GM21619 (cell line): ENCODE results near the gene FRAS1.
"Not testable (repeated sequence)": the region's sequence is repeated elsewhere in the genome, so short reads cannot be mapped to it uniquely, and the experiment has no call there.

Source experiments
- ATAC-seq: cut with Tn5 transposase; IDR thresholded peaks from one replicate; pipeline ENCODE4 v1.9.1; 2021; ENCODE audit not compliant: unreplicated experiment

The FRAS1 gene

DNA sequence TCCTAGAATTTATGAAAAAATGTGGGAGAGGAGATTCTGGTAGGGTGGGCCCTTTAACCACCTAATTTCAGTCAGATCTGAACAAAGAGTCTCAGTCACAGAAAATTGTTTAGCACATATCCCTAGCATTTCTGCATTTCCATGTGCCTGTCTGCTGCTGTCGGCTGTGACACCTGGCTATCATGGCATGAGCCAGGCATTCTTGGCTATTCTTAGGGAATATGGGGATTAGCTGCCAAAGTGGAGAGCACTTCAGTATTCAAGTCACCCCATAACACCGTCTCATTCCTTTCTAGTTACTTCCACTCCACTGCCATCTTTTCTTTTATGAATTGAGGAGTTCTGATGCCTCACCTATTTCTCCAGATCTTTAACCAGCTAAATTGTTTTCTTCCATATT is 211.5 kb downstream of the FRAS1 start:
- no peak for ATAC-seq

DNA sequence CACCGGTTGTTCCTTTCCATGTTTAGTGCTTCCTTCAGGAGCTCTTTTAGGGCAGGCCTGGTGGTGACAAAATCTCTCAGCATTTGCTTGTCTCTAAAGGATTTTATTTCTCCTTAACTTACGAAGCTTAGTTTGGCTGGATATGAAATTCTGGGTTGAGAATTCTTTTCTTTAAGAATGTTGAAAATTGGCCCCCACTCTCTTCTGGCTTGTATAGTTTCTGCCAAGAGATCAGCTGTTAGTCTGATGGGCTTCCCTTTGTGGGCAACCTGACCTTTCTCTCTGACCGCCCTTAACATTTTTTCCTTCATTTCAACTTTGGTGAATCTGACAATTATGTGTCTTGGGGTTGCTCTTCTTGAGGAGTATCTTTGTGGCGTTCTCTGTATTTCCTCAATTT is 218.3 kb downstream of the FRAS1 start:
- not testable (repeated sequence) for ATAC-seq

DNA sequence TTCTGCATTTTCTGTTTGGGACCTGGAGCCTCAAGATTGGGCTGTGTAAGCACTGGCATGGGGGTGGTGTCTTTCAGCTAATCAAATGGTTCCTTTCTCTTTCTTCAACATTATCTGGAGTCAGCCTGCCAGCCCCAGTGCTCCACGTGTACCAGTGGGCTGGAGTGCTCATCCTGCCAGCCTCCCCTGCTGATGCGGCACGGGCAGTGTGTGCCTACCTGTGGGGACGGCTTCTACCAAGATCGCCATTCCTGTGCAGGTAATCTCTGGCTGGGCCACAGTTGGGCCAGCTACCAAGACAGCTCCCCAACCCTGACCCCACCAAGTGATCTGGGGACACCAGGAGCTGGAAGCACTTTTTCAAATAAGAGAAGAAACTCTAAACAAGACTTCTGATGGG is 229.2 kb downstream of the FRAS1 start:
- no peak for ATAC-seq

DNA sequence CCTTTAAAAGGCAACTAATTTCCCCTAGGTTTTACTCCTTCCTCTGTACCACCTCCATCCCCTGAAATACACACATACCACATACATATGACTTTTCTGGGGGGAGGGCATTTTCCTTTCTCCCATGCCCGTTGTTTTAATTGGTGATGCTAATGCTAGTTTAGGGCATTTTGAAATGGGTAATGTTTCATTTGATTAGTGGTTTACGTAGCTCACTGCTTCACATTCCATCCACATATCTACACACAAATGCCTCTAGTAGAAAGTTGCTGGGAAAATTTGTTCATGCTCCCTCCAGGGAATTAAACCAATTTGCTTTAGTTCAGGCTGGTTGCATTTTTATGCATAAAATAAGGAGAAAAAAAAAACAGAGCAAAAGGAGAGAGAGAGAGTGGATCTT is 231.2 kb downstream of the FRAS1 start:
- ATAC-seq = no peak

DNA sequence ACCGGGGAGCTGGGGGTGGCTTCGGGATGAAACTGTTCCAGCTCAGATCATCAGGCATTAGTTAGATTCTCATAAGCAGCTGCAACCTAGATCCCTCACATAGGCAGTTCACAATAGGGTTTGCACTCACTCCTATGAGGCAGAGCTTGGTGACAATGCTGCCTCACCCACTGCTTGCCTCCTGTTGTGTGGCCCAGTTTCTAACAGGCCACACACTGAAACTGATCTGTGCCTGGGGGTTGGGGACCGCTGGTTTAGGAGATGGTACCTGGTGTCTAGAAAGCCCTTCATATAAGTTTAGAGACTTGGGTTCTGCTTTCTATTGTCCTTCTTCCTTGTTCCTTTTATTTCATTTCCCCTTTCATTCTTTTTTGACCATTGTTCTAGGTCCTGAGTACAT is 234.2 kb downstream of the FRAS1 start:
- ATAC-seq = no peak

DNA sequence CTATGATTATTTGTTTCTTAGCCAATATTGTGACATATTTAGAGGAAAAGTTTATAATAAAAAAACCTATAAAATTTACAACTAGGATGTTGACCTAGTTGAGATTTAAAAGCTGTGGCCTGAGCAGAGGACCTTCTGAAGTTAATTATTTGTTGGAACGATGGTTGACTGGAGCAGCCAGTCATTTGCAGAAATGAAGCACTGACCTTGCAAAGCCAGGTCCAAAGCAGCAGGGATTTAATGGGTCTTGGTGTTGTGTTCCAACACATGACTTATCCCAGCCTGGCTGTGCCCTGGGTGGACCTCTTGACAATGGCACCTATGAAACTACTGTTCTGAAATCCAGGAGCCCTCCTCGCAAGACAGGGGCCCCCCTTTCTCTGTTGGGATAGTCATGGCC is 235.2 kb downstream of the FRAS1 start:
- ATAC-seq = no peak

DNA sequence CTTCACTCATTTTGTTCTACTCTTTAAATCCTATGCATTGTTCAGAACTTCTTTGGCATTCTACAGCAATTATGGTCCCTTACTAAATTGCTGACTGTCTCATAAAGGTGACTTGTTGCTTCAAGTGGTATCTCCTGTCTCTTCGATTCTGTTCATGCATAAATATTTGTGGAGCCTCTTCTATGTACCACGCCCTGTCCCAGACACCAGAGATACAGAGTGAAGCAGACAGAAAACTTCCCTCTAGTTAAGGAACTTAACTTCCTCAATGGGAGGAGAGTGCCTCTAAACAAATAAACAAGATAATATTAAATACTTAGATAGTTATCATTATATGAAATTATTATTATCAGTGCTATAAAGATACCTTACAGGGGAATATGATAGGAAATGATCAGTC is 235.7 kb downstream of the FRAS1 start:
- no peak for ATAC-seq

DNA sequence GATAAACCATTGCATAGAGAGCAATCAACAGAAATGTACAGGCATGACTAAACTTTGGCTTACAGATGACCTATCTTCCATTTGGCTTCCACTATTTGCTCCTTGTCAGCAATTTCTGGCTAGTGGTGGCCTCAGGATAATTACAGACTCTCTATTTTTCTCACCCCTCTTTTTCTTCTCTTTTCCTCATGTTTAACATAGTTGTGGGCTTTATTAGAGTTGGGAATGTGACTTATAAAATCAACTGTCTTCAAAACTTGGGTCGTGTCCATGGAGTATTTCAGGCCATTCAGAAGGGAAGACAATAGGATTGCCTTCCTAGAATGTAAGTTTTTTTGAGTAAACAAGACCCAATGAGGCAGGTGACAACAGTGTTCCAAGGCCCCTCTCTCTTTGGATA is 236.2 kb downstream of the FRAS1 start:
- no peak for ATAC-seq

DNA sequence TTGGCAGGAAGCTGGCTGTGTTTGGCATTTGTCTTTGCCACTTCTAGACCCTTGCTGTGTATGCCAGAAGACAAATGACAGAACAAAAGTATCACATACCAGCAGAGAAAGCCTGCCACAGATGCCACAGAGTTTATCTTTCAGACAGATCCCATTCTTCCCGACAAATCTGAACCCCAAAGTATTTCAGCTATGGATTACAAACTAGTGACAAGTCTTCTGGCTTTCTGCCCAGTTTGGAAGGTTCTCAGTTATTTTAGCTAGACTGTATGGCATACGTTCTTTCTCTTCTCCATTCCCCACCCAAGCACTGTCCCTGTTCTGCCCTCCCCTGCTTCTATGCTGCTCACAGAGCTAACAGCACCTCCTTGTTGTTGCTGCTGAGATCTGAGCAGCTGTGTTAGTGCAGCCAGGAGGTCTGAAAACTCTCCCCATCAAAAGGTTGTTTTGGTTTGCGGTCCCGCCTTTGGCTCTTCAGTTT is 236.7 kb downstream of the FRAS1 start:
- no peak for ATAC-seq

DNA sequence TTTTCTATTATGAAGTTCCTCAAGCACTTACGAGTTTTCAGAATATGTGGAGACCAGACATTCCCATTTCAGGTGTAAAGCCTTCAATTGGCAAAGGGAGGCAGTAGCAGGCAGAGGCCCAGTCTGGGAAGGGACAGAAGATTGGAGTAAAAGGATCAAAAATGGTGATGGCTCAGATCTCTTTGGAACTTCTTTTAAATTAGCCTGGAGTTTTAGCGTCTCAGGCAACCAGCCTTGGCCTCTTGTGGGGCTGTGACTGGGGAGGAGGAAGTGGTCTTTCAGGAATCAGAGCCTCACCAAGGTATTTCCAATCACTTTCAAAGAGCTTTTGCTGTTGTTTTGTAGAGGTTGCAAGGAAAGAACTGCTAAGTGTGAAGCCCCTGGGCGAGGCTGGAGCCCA is 239.1 kb downstream of the FRAS1 start:
- ATAC-seq = no peak

DNA sequence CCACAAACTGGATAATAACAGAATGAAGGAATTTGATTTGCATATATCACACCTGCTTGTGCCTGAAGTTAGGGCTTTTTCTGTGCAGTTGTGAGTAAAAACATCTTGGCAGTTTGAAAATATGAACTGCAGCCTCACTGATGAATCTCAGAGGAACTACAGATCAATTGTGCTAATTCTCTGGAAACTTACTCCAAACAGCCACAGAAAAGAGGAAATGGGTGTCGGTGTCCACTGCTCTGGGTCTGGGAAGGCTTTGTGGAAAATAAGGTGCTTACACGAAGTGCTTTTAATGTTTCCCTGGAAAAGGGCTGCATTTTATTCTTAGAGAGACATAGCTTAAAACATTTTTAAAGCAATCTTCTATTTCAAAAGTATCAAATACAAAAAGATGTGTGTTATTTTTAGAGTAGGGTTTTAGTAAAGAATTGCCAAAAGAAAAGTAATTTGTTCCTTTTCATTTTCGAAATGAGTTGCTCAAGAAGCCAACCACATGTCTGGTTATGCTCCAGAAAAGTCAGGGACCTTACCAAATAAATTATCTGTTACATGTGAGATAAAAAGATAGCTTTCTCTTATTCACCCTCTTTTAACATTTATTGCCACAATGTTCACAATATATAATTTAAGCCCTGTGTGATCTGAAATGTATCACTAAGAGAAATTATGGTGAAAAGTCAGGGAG is 240.1 kb downstream of the FRAS1 start:
- ATAC-seq = peak; percentile 40

DNA sequence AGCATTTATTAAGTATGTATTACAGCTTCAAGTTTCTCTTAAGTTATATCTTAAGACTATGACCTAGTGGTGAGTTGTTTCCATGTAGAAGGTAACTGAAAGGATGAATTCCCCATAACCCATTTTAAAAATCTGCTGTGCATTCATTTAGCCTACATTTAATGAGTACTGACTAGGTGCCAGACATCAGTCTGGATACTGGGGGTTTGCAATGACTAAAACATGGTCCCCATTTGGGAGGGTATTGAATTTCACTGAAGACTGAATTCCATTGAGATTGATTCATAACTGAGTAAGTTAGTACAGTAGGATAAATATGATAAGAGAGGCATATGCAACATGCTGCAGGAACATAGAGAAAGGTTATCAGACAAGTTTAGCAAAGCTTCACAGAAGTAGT is 241.5 kb downstream of the FRAS1 start:
- ATAC-seq = no peak

DNA sequence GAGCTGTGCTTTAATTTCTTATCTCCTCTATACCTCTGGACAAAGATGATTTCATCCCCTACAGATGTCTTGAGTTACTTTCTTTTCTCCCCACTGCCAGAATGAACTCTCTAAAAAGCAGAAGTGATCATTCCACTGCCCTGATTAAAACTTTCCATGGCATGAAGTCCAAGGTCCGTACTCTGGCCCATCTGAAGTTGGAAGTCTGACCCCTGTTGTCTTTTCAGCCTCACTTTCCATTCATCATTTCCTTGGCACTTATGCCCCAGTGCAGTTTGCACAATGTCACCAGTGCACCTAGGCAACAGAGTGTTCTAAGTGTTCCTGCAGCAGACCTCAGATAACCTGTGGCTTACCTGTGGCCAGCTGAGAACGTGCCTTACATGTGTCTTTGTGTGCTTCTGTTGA is 242.4 kb downstream of the FRAS1 start:
- ATAC-seq = no peak

DNA sequence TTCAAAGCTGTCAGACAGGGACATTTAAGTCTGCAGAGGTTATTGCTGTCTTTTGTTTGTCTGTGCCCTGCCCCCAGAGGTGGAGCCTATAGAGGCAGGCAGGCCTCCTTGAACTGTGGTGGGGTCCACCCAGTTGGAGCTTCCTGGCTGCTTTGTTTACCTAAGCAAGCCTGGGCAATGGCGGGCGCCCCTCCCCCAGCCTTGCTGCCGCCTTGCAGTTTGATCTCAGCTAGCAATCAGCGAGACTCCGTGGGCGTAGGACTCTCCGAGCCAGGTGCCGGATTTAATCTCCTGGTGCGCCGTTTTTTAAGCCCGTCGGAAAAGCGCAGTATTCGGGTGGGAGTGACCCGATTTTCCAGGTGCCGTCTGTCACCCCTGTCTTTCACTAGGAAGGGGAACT is 250.1 kb downstream of the FRAS1 start:
- not testable (repeated sequence) for ATAC-seq

DNA sequence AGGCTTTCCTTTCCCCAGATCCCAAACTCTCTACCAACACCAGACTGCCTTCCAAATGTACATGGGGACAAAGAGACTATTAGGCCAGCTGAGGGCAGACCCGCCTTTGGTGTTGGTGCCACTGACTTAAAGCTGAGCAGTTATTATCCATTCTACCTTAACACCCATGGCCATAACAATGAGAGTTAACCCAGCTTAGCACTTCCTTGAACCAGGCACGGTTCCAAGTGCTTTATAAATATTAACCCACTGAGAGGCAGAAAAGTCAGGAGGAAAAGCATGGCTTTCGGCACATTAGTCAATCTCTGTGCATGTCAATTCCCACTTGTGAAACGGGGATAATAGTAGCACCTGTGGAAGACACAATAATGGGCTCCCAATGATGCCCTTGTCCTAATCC is 251.4 kb downstream of the FRAS1 start:
- no peak for ATAC-seq

DNA sequence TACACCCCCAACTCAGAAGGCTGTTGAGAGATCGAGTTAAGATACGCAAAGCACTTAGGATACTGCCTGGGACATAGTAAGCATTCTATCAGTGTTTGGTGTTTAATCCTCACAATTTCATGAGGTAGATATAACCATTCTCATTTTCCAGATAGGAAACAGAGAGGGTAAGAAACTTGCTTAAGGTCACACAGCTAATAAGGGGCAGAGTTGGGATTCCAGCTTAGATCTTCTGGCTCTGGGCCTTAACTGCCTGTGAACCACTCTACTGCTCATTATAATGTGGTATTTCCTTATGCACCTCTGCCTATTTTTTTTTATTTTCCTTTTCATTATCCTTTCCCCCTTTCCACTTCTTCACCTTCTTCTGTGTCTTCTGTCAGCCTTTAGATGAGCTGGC is 252.2 kb downstream of the FRAS1 start:
- ATAC-seq = no peak

DNA sequence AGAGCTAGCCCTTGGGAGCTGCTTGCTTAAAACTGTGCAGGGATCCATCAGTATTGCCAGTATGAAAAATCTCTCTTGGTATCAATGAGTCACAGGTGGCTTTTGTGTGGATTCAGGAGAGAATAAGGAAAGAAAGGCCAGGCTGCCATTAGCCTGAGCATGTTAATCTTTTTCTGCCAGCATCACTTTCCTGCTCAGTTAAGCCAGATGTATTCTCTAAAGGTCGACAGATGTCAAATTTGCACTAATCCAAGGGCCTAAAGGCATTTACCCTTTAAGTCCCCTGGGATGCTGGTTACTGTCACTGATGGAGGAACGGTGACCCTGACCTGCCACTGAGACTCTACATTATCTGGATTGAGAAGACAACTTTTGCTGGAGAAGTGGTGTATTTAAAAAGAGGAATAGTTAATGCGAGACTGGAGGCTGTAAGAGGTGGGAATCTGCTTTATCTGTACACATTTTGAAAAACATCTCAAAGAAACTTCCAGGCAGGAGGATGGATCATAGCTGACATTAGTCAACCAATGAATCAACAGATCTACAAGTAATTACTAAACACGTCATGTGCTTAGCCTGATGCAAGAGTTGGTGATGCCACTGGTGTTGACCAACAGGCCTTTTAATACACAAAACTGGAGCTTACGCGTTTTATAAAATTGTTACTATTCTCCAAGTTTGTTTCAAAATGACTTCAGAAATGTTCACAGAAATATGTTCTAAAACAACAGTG is 253.1 kb downstream of the FRAS1 start:
- no peak for ATAC-seq

DNA sequence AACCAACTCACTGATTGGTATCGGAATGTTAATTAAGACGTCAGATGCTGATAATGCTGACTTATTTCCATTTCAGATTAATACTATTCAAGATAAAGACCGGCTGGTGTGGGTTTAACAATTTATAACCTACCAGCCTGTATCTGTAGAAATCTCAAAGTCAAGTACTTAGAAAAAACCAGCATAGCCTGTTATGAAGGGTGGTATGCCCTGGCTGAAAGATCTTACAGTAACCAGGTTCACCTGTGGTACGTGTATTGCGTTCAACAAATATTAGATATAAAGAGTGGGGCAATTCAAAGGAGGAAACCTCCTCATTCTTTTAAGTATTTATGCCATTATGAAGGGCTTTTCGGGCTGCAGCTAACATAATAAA is 253.6 kb downstream of the FRAS1 start:
- no peak for ATAC-seq

DNA sequence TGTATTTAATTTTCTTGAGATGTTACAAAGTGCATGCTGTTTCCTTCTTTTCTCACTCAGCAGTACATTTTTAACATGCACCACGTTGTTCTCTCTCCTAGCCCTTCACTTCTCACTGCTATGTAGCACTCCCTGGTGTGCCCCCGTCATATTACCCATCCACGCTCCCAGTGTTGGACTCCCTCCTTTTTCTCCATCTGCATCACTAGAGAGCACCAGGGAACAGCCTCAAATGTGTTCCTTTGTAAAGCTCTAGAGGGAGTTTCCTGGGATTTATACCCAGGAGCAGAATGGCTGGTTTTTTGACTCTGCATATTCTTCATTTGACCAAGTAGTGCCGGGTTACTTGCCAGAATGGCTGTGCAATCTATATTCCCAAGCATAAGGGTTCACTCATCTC is 254.2 kb downstream of the FRAS1 start:
- ATAC-seq = no peak

DNA sequence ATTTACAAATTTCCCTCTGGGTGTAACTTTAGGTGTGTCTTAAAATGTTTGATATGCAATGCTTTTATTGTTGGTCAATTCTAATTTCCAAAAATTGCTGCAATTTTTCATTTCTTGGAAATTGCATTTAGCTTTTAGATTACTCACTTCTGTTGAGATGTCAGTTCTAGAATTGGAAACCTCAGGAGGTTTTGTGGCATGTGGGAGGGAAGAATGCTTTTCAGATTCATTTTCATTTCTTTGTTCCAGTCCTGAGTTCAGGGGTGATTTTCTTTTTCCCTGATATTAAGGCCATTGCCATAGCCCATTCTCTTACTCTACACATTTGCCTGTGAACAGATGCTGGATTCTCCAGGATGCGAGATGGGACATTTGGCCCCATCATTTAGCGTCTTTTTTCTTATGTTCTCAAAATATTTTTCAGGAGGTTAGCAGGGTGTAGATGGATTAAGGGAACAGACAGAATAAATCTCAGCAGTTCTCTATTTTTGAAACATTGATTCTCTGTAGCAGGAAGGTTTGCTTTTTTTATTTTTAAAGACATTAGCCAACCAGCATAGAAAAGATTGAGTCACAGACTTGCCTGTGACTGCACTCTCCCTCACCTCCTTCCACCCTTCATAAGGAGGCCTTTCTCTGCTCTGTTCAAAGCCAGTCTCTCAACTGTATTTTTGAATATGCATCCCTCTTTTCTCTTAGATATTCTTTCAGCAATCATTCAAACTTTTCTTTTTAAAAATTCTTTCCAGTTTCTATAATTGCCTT is 256.0 kb downstream of the FRAS1 start:
- ATAC-seq = no peak

DNA sequence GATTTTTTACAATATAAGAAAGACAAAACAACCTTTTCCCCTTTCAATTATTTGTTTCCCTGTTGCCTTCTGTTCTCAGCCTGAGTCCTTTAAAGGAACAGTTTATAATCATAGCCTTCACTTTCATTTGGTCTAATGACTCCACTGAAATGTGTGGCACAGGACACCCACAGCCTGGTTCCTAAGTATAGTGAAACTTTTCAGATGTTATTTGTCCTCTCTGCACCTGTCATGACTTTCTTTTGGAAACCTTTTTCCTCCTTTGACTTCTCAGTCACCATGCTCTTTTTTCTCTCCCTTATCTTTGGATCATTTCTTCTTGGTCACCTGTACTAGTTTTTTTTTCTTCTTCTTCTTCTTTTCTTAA is 256.6 kb downstream of the FRAS1 start:
- no peak for ATAC-seq

DNA sequence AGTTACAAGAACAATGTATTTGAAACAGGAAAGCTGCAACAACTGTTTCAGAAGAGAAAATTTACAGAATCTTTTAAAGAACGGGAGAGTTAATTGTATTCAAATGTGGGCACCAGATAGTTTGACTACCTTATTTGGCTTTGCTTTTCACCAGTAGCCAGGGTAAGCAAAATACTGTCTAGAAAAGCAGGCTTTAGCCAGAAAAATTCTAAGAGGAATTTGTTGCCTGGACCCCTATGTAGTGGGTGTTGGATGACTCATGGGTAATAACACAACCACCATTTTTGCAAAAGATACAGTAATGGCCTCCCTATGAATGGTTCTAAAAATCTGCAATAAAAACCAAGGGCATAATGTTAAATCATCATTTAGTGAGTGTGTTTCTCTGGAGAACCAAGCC is 261.0 kb downstream of the FRAS1 start:
- no peak for ATAC-seq
